ENCODE results near the gene PTPRN. TPM values are rescaled to one million over a fixed set of nuclear protein-coding genes. Genes with fewer than 3 reads are reported as not detected.

The PTPRN gene
- total and polyA plus RNA-seq, 10 of the 15 experiments (the other 5 are each of a cell fraction or from before 2014, with no cell fraction given): 0.28 to 0.69 TPM; not detected in 8

GRCh38 chr2:219296142-219296541, 13.1 kb downstream of the PTPRN start:
- Histone ChIP-seq H3K9ac (ENCODE audit: control insufficient read depth, insufficient read depth, low read length) (no peak overlapping the region), H3K36me3 (ENCODE audit: control insufficient read depth in 2 of 2, insufficient read depth in 2 of 2, low read length in 1 of 2) (no peaks in the 10 kb centered on the region), H4K20me1 (ENCODE audit: control insufficient read depth, insufficient read depth) (no peaks in the 10 kb centered on the region), H3K4me1 (ENCODE audit: control insufficient read depth, insufficient read depth, low read length) (peaks cover 8% of the 10 kb centered on the region), H3K27me3 (replicated peaks in 1 of 2; ENCODE audit: control insufficient read depth in 2 of 2, insufficient read depth in 2 of 2, low read length in 1 of 2) (peaks cover 0 to 6% of the 10 kb centered on the region in 2 experiments; a peak in 1 of 4 replicates), H2AFZ (ENCODE audit: control insufficient read depth, low read depth, low read length) (no peak overlapping the region), H3K4me2 (ENCODE audit: control insufficient read depth, insufficient read depth) (no peak overlapping the region), H3K79me2 (ENCODE audit: control insufficient read depth, insufficient read depth, low read length) (no peaks in the 10 kb centered on the region), H3K27ac (ENCODE audit: control insufficient read depth, insufficient read depth) (no peak overlapping the region), H3K4me3 (no peak overlapping the region), H3K9me3 (replicated peaks; ENCODE audit: control insufficient read depth, insufficient read depth, low read length) (no peaks in the 10 kb centered on the region)
- POLR2A ChIA-PET: interaction anchor here (1.7 to 3.7 kb wide), 7 partner anchors 18 to 137 kb away, joined by 8 to 50 read pairs (median 12); partner anchors contain the start of genes CNPPD1, DNAJB2, GLB1L and NHEJ1
- CTCF ChIA-PET: interaction anchor here (1.1 to 10.9 kb wide), 25 partner anchors 9 to 316 kb away, joined by 3 to 257 read pairs (median 10); partner anchors contain the start of genes ANKZF1, ATG9A, CNPPD1 and DNAJB2
- BruUV-seq (replicated peaks): no TSS peak
- DNase-seq (ENCODE audit: low read depth, low spot score): no peak
- intact Hi-C loops (cut with micrococcal nuclease; ENCODE audit: unreplicated experiment): loop anchor here (5.0 kb wide), 2 partner anchors 119 to 239 kb away; partner anchors contain the start of genes CNPPD1 and RETREG2
- no peak for ATAC-seq
- WGBS (ENCODE audit: insufficient coverage, insufficient replicate concordance, low lambda C conversion rate, missing lambda C conversion rate): 62% methylated on average over 14 of the region's 14 CpGs
- TF ChIP-seq RAD51 (IDR thresholded peaks at IDR 0.05) (no peak), TAF1 (IDR thresholded peaks at IDR 0.05; ENCODE audit: borderline replicate concordance, low read depth, low read length) (no peak), ATF2 (IDR thresholded peaks at IDR 0.05; ENCODE audit: low read length) (no peak), POU2F2 (IDR thresholded peaks at IDR 0.05; ENCODE audit: borderline replicate concordance, low read depth, low read length) (no peak), YBX1 (IDR thresholded peaks at IDR 0.05) (no peak), STAT1 (conservative IDR thresholded peaks at IDR 0.05) (no peak), IKZF2 (IDR thresholded peaks at IDR 0.05) (no peak)
- TF ChIP-seq, protein P1, sequence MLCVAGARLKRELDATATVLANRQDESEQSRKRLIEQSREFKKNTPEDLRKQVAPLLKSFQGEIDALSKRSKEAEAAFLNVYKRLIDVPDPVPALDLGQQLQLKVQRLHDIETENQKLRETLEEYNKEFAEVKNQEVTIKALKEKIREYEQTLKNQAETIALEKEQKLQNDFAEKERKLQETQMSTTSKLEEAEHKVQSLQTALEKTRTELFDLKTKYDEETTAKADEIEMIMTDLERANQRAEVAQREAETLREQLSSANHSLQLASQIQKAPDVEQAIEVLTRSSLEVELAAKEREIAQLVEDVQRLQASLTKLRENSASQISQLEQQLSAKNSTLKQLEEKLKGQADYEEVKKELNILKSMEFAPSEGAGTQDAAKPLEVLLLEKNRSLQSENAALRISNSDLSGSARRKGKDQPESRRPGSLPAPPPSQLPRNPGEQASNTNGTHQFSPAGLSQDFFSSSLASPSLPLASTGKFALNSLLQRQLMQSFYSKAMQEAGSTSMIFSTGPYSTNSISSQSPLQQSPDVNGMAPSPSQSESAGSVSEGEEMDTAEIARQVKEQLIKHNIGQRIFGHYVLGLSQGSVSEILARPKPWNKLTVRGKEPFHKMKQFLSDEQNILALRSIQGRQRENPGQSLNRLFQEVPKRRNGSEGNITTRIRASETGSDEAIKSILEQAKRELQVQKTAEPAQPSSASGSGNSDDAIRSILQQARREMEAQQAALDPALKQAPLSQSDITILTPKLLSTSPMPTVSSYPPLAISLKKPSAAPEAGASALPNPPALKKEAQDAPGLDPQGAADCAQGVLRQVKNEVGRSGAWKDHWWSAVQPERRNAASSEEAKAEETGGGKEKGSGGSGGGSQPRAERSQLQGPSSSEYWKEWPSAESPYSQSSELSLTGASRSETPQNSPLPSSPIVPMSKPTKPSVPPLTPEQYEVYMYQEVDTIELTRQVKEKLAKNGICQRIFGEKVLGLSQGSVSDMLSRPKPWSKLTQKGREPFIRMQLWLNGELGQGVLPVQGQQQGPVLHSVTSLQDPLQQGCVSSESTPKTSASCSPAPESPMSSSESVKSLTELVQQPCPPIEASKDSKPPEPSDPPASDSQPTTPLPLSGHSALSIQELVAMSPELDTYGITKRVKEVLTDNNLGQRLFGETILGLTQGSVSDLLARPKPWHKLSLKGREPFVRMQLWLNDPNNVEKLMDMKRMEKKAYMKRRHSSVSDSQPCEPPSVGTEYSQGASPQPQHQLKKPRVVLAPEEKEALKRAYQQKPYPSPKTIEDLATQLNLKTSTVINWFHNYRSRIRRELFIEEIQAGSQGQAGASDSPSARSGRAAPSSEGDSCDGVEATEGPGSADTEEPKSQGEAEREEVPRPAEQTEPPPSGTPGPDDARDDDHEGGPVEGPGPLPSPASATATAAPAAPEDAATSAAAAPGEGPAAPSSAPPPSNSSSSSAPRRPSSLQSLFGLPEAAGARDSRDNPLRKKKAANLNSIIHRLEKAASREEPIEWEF (IDR thresholded peaks at IDR 0.05; ENCODE audit: insufficient replicate concordance, low read depth, low read length): no peak
- SMC1A ChIA-PET (ENCODE audit: uncharacterized antibody, unreplicated experiment): interaction anchor here (0.7 to 6.0 kb wide), 9 partner anchors 16 to 142 kb away, joined by 3 to 96 read pairs (median 11); partner anchors contain the start of genes DNAJB2, GLB1L, NHEJ1 and SLC23A3
- RAD21 ChIA-PET (ENCODE audit: unreplicated experiment): interaction anchor here (1.3 to 6.5 kb wide), 7 partner anchors 17 to 141 kb away, joined by 4 to 78 read pairs (median 25); partner anchors contain the start of genes CNPPD1, DNAJB2, NHEJ1 and SLC23A3
- FAIRE-seq: no peak
- in situ Hi-C loops (cut with MboI): loop anchor here (5.0 kb wide), 2 partner anchors 139 to 239 kb away; no protein-coding TSS in a partner anchor

Data from GM12878 (cell line).